Measurements from ENCODE around the gene SDHAF1. TPM values are rescaled to one million over a fixed set of nuclear protein-coding genes. Genes with fewer than 3 reads are reported as not detected.

Gene SDHAF1
- total RNA-seq, 1 experiment from 2014 or later: 16.0 TPM

GRCh38 chr19:35987571-35987896 is 7.5 kb upstream of the SDHAF1 start:
- Histone ChIP-seq H2BK15ac (ENCODE audit: low read depth, low read length) (no peak overlapping the region), H3K23me2 (ENCODE audit: insufficient read length, low read depth, low read length, poor library complexity, severe bottlenecking) (no peaks in the 10 kb centered on the region)

More at GRCh38 chr19:35987571-35987896, 7.5 kb upstream of the SDHAF1 start:
- Histone ChIP-seq H3K27ac (ENCODE audit: insufficient read length, low read depth, low read length) (no peak overlapping the region), H3K4ac (ENCODE audit: low read depth, low read length) (no peak overlapping the region), H2AK5ac (ENCODE audit: insufficient read length, low read length) (no peak overlapping the region), H4K8ac (replicated peaks; ENCODE audit: insufficient read length, low read depth, low read length) (no peak overlapping the region), H3K9me3 (ENCODE audit: control insufficient read depth, low read depth, low read length) (no peaks in the 10 kb centered on the region), H3K27me3 (ENCODE audit: insufficient read depth, low read length) (no peaks in the 10 kb centered on the region; the same call in 1 of the 2 replicates), H4K5ac (ENCODE audit: insufficient read length, low read depth, low read length) (no peak overlapping the region), H3K14ac (ENCODE audit: insufficient read depth, low read length) (no peak overlapping the region), H2BK120ac (ENCODE audit: low read depth, low read length, poor library complexity, severe bottlenecking) (no peak overlapping the region), H3K79me2 (ENCODE audit: insufficient read depth, low read length) (no peaks in the 10 kb centered on the region), H3K56ac (ENCODE audit: insufficient read length, low read depth, low read length) (no peak overlapping the region), H3K9ac (ENCODE audit: extremely low read depth, insufficient read length, low read length) (no peak overlapping the region), H3K18ac (ENCODE audit: insufficient read length, low read depth, low read length) (no peak overlapping the region), H4K91ac (ENCODE audit: insufficient read length, low read depth, low read length) (no peak overlapping the region), H3T11ph (ENCODE audit: low read length) (no peak overlapping the region), H2BK5ac (ENCODE audit: insufficient read length, low read length) (no peak overlapping the region), H2BK20ac (ENCODE audit: low read depth, low read length, poor library complexity, severe bottlenecking) (no peak overlapping the region), H3K23ac (ENCODE audit: insufficient read length, low read depth, low read length) (no peak overlapping the region), H3K4me1 (ENCODE audit: insufficient read depth, low read length) (no peaks in the 10 kb centered on the region), H3K79me1 (ENCODE audit: insufficient read depth, low read depth, low read length, poor library complexity, severe bottlenecking) (no peaks in the 10 kb centered on the region), H2AFZ (ENCODE audit: low read length) (no peak overlapping the region), H4K20me1 (ENCODE audit: control insufficient read depth, insufficient read depth, insufficient read length) (no peaks in the 10 kb centered on the region), H3K4me2 (ENCODE audit: insufficient read depth, insufficient read length, low read length) (peak overlapping the region; percentile 59), H2BK12ac (ENCODE audit: insufficient read length, low read depth, low read length) (no peak overlapping the region)
- no peaks in the 10 kb centered on the region; a peak in 1 of 7 replicates for H3K36me3 Mint-ChIP-seq (ENCODE audit: insufficient read depth in 1 of 3, low read depth in 3 of 3)
- peak overlapping the region; percentile 71 to 92 for H3K4me3 Mint-ChIP-seq
- peaks cover 4 to 9% of the 10 kb centered on the region in 2 experiments for H3K4me1 Mint-ChIP-seq
- no peak for DNase-seq
- TF ChIP-seq CTCF (conservative IDR thresholded peaks at IDR 0.05): peak; percentile 25; the same call in 2 of the 3 replicates
- no peak overlapping the region for H3K27ac Mint-ChIP-seq
- no CpG with 5 or more reads among the region's 8 CpGs for WGBS (ENCODE audit: extremely low coverage, insufficient read length, low lambda C conversion rate)
- no peaks in the 10 kb centered on the region; a peak in 2 of 5 replicates for H3K9me3 Mint-ChIP-seq
- peaks cover 71% of the 10 kb centered on the region for H3K27me3 Mint-ChIP-seq (ENCODE audit: low read depth)

Measured in H9 (cell line).